WI38 (cell line): ENCODE measurements around the gene IL17RA.

Source experiments
- H3K4me3 ChIP-seq: 2 replicates; pipeline ENCODE4 v1.5.1; 2011; ENCODE audit warnings: low read depth, mild to moderate bottlenecking, control low read depth, low read length
- TF ChIP-seq, protein P1 (sequence below): IDR thresholded peaks from 2 replicates; pipeline ENCODE4 v1.5.1; 2012; ENCODE audit warnings: low read depth, mild to moderate bottlenecking, control low read depth, low read length

IL17RA gene

DNA sequence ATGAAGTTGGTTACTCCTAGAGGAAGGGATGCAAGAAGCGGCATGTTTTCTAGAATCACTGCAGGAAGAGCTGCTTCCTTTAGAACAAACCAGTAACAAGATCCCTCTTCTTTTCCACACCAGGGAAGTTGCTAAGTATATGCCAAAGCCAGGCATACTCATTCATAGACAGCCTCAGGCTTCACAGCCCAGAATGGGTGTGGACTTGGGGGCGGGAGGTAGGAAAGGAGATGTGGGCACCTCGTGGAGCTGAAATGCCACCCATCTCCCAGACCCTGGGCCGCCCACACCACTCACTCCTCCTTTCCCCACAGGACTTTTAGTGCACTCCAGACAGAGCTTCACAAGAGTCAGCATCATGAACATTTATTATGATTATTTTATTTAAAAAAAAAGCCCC, 52.4 kb downstream of the IL17RA start:
- H3K4me3 ChIP-seq, result no peak overlapping the region
- TF ChIP-seq, protein P1, sequence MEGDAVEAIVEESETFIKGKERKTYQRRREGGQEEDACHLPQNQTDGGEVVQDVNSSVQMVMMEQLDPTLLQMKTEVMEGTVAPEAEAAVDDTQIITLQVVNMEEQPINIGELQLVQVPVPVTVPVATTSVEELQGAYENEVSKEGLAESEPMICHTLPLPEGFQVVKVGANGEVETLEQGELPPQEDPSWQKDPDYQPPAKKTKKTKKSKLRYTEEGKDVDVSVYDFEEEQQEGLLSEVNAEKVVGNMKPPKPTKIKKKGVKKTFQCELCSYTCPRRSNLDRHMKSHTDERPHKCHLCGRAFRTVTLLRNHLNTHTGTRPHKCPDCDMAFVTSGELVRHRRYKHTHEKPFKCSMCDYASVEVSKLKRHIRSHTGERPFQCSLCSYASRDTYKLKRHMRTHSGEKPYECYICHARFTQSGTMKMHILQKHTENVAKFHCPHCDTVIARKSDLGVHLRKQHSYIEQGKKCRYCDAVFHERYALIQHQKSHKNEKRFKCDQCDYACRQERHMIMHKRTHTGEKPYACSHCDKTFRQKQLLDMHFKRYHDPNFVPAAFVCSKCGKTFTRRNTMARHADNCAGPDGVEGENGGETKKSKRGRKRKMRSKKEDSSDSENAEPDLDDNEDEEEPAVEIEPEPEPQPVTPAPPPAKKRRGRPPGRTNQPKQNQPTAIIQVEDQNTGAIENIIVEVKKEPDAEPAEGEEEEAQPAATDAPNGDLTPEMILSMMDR, result no peak

DNA sequence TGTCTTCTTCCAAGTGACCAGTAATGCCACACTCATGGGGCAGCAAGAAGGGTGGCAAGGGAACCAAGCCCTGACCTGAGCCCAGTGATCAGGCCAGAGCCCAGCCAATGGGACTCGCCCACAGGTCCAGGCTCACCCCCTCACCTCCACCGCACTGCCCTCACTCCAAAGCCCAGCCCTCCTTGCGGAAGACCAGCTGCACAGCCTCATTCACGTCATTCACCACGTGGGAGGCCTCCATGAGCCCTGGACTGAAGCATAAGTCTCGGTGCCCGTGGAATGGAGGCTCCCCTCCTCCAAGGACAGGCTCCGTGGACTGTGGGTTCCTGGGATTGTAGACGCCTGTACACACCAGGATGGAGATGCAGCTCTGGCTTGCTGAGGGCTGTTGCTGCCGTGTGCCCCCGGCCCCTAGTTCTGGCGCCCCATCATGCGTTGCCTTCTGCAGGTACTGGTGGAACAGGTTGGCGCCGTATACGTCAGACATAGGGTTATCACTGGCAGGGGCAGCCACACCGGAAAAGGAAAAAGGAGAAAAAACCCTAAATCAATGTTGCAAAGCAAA, 53.1 kb downstream of the IL17RA start:
- TF ChIP-seq, protein P1, result no peak
- no peak overlapping the region for H3K4me3 ChIP-seq

DNA sequence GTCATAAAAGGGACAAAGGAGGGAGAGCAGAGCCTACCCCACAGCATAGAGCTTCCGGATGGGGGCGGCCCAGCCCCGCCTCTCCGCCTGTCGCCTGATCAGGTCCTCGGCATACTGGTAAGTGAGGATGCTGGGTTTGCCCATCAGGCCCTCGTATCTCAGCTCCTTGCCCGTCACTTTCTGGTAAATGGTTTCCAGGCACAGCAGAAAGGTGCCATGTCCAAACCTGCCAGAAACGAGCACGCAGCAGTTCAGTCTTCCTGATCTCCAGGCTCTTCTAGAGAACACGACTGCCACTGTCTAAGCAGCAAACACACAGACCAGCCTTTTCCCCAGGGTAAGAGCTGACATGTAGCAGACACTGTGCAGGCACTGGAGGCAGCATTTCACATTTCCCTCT, 53.7 kb downstream of the IL17RA start:
- no peak overlapping the region for H3K4me3 ChIP-seq
- TF ChIP-seq, protein P1, result no peak

DNA sequence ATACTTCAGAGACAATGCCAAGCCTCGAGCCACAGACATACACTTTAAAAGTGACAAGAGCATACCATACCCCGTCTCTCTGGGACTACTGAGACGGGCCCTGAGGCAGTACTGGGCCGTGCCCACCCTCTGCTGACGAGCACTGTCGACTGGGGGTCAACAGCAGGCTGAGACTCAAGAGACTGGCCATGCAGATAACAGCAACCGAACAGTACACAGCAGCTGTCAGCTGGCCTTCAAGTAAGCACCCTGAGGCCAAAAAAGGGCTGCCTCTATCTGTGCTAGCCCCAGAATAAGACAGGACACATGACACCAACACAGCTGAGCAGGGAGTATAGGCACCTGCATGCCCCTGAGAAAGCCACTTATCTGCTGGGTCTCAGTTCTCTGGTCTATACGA, 55.2 kb downstream of the IL17RA start:
- H3K4me3 ChIP-seq, result no peak overlapping the region
- TF ChIP-seq, protein P1, result no peak

DNA sequence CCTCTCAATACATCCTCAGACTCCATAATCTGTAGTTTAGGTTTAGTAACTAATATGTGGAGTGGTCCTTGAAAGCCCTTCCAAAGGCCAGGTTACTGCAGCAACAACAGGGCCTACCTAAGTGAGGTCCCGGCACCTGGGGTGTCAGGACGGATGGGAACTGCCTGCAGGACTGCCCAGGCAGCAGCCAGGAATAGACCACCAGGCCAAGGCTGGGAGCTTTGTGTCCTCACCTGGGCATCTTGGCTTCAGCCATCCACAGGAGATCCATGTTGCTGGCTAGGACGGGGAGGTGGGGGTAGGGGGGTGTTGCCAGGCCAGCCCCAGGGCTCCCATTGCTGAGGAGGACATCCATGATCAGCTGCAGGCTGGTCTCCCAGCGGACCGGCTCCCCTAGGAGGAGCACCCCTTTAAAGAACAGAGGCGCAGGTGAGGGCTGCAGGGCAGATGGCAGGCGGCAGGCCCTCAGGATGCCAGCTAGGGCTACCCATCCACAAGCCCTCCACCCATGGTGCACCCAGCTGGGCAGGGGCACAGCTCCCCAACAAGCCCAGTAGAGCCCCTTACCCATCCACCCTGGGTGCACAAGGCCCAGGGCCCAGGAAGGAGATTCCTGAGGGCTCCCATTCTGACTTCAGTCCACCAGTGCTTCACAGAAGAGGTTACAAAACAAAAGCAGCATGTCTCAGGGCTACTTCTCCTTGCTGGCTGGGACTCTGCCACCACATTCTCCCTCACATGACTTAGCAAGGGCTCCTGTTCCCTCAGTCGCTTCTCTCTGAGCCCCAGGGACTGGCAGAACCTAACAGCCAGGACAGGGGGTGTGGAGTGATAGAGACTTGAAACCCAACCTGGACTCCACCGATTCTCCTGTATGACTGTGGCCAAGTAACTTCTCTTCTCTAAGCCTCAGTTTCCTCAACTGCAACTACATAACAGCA, 56.3 kb downstream of the IL17RA start:
- TF ChIP-seq, protein P1, result no peak
- no peak overlapping the region for H3K4me3 ChIP-seq

DNA sequence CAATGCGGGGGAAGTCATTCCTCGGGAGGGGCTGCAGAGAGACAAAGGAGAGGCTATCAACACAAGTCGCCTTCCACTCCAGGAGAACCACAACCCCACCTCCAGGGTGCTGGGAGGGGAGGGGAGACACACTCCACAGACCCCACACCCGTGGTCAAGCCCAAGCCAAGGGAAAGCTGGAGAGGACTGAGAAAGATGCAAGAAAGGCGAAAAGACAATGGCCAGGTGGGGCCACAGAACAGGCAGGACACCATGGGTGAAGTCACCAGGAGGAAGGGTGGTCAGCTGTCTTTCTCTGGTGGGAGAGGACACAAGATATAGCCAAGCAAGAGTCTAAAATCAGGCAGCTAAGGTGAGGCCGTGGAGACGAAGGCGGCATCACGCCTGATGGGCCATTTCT, 58.3 kb downstream of the IL17RA start:
- TF ChIP-seq, protein P1, result no peak
- H3K4me3 ChIP-seq, result no peak overlapping the region

DNA sequence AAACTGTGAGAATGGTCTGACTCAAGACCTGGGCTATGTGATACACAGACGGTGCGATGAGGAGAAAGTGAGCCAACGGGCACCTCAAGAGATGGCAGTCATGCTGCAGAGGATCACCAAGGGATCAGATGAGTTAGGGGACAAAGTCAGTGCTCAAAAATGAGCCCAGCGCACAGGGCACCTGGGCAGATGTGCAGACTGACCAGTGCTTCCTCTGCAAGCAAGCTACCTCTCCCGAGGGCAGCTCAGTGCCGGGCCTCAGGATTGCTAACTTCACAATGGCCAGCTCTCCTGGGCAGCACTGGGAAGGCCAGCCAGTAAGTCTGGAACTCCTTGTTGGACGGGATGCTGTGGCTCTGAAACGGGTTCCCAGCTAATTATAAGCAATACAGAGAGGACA, 59.0 kb downstream of the IL17RA start:
- TF ChIP-seq, protein P1, result no peak
- no peak overlapping the region for H3K4me3 ChIP-seq
